ENCODE measurements around the gene ACTR3. TPM values are rescaled to one million over a fixed set of nuclear protein-coding genes. Genes with fewer than 3 reads are reported as not detected.

The ACTR3 gene
- total RNA-seq, 4 donors from 2014 or later = 73.0 to 106 (median 89.7) TPM

DNA sequence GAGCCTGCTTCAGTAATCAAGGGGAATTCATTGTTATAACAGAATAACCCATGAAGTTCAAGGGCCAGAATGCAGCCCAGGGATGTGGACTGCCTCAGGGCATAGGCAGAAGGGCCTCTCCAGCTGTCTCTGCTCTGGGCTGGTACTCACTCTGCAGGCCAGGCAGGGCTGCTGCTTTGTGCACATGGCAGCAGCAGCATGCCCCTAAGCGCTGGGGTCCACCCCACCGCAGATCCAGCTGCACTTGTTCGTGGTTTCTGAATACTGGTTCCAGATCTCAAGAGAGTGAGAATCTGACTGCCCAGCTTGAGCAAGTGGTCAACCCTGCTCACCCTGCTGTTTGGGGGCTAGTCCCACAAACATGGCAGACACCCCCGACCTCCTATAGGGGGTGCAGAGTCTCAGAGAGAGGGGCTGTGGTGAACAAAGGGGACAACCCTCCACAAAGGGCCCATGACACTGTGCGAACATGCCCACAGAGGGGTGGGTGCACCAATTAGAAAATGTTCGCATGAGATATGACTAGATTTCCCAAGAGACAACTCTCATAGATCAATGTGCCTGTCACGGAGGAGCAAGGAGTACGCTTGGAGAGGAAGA lies 87.3 kb downstream of the ACTR3 start:
- TF ChIP-seq, protein P1, sequence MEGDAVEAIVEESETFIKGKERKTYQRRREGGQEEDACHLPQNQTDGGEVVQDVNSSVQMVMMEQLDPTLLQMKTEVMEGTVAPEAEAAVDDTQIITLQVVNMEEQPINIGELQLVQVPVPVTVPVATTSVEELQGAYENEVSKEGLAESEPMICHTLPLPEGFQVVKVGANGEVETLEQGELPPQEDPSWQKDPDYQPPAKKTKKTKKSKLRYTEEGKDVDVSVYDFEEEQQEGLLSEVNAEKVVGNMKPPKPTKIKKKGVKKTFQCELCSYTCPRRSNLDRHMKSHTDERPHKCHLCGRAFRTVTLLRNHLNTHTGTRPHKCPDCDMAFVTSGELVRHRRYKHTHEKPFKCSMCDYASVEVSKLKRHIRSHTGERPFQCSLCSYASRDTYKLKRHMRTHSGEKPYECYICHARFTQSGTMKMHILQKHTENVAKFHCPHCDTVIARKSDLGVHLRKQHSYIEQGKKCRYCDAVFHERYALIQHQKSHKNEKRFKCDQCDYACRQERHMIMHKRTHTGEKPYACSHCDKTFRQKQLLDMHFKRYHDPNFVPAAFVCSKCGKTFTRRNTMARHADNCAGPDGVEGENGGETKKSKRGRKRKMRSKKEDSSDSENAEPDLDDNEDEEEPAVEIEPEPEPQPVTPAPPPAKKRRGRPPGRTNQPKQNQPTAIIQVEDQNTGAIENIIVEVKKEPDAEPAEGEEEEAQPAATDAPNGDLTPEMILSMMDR (IDR thresholded peaks at IDR 0.05) = no peak
- no peak for DNase-seq (ENCODE audit: low spot score in 2 of 2)
- H3K4me1 ChIP-seq = peaks cover 0 to 13% (median 0%) of the 10 kb centered on the region in 4 donors
- peaks cover 0 to 7% (median 0%) of the 10 kb centered on the region in 4 donors for H3K9me3 ChIP-seq
- WGBS, 2 donors = 79 to 82% methylated on average over 5 to 6 of the region's 8 CpGs
- H3K27ac ChIP-seq = no peak overlapping the region
- H3K36me3 ChIP-seq = peaks cover 0 to 12% (median 0%) of the 10 kb centered on the region in 3 donors
- no peak overlapping the region for H3K4me3 ChIP-seq
- H3K27me3 ChIP-seq = no peaks in the 10 kb centered on the region

DNA sequence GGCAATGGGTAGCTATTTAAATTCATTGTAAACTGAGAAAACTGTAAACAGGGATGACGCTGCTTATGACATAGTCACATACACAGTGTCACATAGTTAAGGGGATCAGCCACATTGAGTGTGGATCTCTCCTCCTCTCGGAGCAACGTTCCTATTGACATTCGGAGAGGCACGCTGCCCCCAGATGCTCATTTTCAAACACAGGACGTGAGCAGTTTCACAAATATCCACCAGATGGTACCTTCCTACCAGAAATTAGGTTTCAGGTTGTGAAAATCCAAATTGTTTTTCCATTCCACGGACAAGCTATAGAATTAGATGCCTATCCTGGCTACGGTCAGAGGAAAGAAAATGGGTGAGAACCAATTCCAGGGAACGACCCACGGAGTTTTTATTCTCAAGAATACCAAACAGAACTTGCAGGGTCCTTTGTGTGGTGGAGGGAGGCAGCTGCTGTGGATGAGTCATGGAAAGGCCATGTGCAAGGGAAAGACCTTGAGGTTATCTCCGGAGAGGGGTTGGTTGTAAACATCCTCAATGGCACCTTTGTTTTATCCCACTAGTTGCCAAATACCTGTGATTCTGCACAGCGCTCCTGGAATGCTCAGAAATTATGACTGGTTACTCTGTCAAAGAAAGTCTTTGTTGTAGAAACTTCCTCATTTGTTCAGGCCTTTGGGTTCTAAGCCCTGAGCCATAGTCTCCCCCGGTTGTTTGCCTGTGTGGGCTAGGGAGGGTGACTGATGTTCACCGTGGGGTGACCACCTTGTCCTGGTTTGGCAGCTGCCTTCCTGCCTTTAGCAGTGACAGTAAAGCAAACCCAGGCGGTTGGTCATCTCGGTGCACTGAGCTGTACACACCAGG lies 88.0 kb downstream of the ACTR3 start:
- Histone ChIP-seq H3K27ac (no peak overlapping the region), H3K36me3 (peaks cover 0 to 5% (median 0%) of the 10 kb centered on the region in 3 donors), H3K4me3 (no peak overlapping the region), H3K27me3 (no peaks in the 10 kb centered on the region), H3K9me3 (peaks cover 0 to 7% (median 0%) of the 10 kb centered on the region in 4 donors), H3K4me1 (peaks cover 0 to 13% (median 0%) of the 10 kb centered on the region in 4 donors)
- WGBS, 2 donors = 32 to 33% methylated on average over 16 of the region's 16 CpGs
- peak in 1 of 2 donors; percentile 45 for DNase-seq (ENCODE audit: low spot score in 2 of 2)
- TF ChIP-seq, protein P1 (IDR thresholded peaks at IDR 0.05) = peak in 3 of 5 experiments; percentile 15 to 59 (median 21)
- TF ChIP-seq POLR2A (IDR thresholded peaks at IDR 0.05) = no peak
- no peak for TF ChIP-seq EP300 (IDR thresholded peaks at IDR 0.05)

DNA sequence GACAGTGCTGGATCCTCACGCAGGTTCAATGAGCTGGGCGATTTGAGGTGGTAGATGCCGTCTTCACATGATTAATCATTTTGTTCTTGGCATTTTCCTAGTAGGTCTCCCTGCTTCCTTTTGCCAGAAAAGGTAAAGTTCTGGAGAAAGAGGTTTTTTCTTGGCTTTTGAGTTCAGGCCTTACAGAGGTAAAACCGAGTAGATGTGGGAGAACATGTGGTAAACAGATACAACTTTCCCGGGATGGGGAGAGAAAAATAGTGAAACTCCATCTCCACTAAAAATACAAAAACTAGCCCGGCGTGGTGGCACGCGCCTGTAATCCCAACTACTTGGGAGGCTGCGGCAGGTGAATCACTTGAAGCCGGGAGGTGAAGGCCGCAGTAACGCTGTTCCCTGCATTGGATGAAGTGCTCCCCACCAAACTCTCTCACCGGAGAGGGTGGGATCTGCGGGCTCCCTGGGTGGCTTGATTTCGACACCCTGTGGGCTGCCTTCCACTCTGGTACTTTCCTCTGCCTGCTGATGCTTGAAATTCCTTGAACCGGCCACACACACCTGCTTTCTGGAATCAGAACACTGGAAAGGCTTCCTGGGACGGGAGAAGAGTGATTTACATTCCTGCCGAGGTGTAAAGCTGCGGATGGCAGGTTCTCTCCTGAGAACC lies 88.8 kb downstream of the ACTR3 start:
- TF ChIP-seq POLR2A (IDR thresholded peaks at IDR 0.05) = no peak
- TF ChIP-seq, protein P1 (IDR thresholded peaks at IDR 0.05) = no peak
- no peak for TF ChIP-seq EP300 (IDR thresholded peaks at IDR 0.05)
- Histone ChIP-seq H3K27ac (no peak overlapping the region), H3K36me3 (peaks cover 0 to 4% (median 0%) of the 10 kb centered on the region in 3 donors), H3K27me3 (no peaks in the 10 kb centered on the region), H3K9me3 (peaks cover 0 to 7% (median 0%) of the 10 kb centered on the region in 4 donors), H3K4me3 (no peak overlapping the region), H3K4me1 (peaks cover 0 to 13% (median 0%) of the 10 kb centered on the region in 4 donors)
- no peak for DNase-seq (ENCODE audit: low spot score in 2 of 2)
- whole genome bisulfite sequencing, 2 donors = 94 to 95% methylated on average over 20 of the region's 20 CpGs

DNA sequence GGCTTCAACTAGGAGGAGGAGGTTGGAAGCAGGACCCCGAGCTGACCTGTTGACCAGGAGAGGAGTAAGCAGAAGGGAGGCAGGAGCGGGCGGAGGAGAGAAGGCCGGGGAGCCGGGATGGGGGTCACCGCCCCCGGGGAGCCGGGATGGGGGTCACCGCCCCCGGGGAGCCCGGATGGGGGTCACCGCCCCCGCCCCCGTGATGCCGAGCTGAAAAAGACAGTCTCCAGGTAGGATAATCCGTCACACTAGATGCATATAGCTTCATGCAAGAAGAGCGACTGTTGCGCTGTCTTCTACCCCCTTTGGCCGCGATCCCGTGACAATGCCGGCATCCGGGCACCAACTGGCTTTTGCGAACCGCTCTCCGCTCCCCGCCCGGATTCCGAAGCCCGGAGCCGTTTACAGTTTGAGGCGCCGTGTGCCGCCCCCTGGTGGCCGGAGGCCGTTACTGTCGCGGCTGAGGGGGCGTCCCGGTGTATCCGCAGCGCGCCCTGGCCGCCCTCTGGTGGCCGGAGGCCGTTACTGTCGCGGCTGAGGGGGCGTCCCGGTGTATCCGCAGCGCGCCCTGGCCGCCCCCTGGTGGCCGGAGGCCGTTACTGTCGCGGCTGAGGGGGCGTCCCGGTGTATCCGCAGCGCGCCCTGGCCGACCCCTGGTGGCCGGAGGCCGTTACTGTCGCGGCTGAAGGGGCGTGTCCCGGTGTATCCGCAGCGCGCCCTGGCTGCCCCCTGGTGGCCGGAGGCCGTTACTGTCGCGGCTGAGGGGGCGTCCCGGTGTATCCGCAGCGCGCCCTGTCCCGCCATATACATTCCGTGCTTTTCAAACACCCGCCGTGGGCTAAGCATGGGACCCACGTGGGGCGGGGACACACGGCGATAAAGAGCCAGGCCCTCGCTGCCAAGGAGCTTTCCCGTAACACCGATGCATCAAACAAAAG lies 89.6 kb downstream of the ACTR3 start:
- no peak overlapping the region for H3K27ac ChIP-seq
- no peak overlapping the region for H3K4me3 ChIP-seq
- no peak for TF ChIP-seq POLR2A (IDR thresholded peaks at IDR 0.05)
- TF ChIP-seq, protein P1 (IDR thresholded peaks at IDR 0.05) = peak in 2 of 5 experiments; percentile 36 to 48
- peaks cover 0 to 7% (median 0%) of the 10 kb centered on the region in 4 donors for H3K9me3 ChIP-seq
- H3K4me1 ChIP-seq = peaks cover 0 to 13% (median 0%) of the 10 kb centered on the region in 4 donors
- DNase-seq (ENCODE audit: low spot score in 2 of 2) = no peak
- 75 to 81% methylated on average over 67 to 72 of the region's 93 CpGs for WGBS, 2 donors
- no peaks in the 10 kb centered on the region for H3K27me3 ChIP-seq
- no peaks in the 10 kb centered on the region for H3K36me3 ChIP-seq
